A673 (cell line): ENCODE measurements around the gene ARHGEF35.
"Not testable (repeated sequence)": the region's sequence is repeated elsewhere in the genome, so short reads cannot be mapped to it uniquely, and the experiment has no call there.

Source experiments
- EZH2 ChIP-seq: fragments of 200-600 bp; sonication (generic); IDR thresholded peaks from 2 replicates; pipeline ENCODE4 v1.6.1; 2017; ENCODE audit warnings: borderline replicate concordance, low read depth, mild to moderate bottlenecking, mixed read lengths, antibody characterized with exemption, low read length; ENCODE audit not compliant: poor library complexity, severe bottlenecking
- TF ChIP-seq, protein P1 (sequence below): fragments of 300-800, 200-600 bp; sonication (generic); conservative IDR thresholded peaks from 2 replicates; pipeline ENCODE4 v1.5.1; 2017; ENCODE audit warnings: low read depth, mild to moderate bottlenecking, antibody characterized with exemption, low read length, moderate library complexity, mixed read lengths

DNA sequence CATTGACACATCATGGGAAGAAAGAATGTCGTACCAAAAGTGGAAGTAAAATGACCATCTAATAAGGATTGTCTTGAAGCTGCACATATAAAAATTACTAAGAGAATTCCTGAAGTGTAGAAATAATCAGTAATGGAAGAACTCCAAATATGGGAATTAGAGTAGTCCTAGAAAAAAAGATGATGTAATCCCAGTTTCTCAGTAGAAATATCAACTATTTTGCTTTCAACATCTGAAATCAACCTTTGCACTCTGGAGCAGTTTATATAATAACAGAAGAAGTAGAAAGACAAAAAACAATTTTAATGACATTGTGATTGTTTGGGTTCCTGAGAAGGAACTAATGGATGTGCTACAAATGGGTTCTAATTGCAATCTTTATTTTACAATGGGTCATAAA lies 37.4 kb upstream of the ARHGEF35 start:
- TF ChIP-seq, protein P1, sequence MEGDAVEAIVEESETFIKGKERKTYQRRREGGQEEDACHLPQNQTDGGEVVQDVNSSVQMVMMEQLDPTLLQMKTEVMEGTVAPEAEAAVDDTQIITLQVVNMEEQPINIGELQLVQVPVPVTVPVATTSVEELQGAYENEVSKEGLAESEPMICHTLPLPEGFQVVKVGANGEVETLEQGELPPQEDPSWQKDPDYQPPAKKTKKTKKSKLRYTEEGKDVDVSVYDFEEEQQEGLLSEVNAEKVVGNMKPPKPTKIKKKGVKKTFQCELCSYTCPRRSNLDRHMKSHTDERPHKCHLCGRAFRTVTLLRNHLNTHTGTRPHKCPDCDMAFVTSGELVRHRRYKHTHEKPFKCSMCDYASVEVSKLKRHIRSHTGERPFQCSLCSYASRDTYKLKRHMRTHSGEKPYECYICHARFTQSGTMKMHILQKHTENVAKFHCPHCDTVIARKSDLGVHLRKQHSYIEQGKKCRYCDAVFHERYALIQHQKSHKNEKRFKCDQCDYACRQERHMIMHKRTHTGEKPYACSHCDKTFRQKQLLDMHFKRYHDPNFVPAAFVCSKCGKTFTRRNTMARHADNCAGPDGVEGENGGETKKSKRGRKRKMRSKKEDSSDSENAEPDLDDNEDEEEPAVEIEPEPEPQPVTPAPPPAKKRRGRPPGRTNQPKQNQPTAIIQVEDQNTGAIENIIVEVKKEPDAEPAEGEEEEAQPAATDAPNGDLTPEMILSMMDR = not testable (repeated sequence)
- TF ChIP-seq EZH2 = not testable (repeated sequence)
